ENCODE data around the gene VSTM2B. TPM values are rescaled to one million over a fixed set of nuclear protein-coding genes. Genes with fewer than 3 reads are reported as not detected.

The VSTM2B gene
- total RNA-seq, 1 experiment from 2014 or later = 0.31 TPM

DNA sequence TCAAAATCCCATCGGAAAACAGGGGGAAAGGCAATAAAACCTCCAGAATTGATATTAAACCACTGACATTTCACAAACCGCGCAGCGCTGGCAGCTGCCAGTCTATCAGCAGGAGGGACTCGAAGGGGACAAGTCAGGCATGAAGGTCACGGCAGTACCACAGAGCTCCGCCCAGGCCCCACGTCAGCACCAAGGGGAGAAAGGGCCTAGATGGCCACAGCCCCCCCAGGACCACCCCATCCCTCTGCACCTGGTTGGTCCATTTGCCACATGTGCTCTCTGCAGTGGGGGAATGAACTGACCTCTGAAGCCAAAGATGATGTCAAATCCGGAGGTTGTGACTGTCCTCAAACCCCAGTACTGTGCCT lies 9.5 kb upstream of the VSTM2B start:
- no CpG with 5 or more reads among the region's 9 CpGs for WGBS (ENCODE audit: extremely low coverage, insufficient read length, low lambda C conversion rate)
- H3K9me3 Mint-ChIP-seq = no peaks in the 10 kb centered on the region; a peak in 1 of 5 replicates
- Histone ChIP-seq H4K20me1 (ENCODE audit: control insufficient read depth, insufficient read depth, insufficient read length) (no peaks in the 10 kb centered on the region), H2BK20ac (ENCODE audit: low read depth, low read length, poor library complexity, severe bottlenecking) (no peak overlapping the region), H4K8ac (replicated peaks; ENCODE audit: insufficient read length, low read depth, low read length) (no peak overlapping the region), H2AK5ac (ENCODE audit: insufficient read length, low read length) (no peak overlapping the region), H2BK12ac (ENCODE audit: insufficient read length, low read depth, low read length) (no peak overlapping the region), H2BK5ac (ENCODE audit: insufficient read length, low read length) (no peak overlapping the region), H3K27me3 (ENCODE audit: insufficient read depth, low read length) (no peaks in the 10 kb centered on the region), H4K91ac (ENCODE audit: insufficient read length, low read depth, low read length) (no peak overlapping the region), H3K4me1 (ENCODE audit: insufficient read depth, low read length) (no peaks in the 10 kb centered on the region), H3K4me2 (ENCODE audit: insufficient read depth, insufficient read length, low read length) (no peak overlapping the region), H3K4ac (ENCODE audit: low read depth, low read length) (no peak overlapping the region), H3K27ac (ENCODE audit: insufficient read length, low read depth, low read length) (no peak overlapping the region), H2BK120ac (ENCODE audit: low read depth, low read length, poor library complexity, severe bottlenecking) (no peak overlapping the region), H3K56ac (ENCODE audit: insufficient read length, low read depth, low read length) (no peak overlapping the region), H2AFZ (ENCODE audit: low read length) (no peak overlapping the region), H3K18ac (ENCODE audit: insufficient read length, low read depth, low read length) (no peak overlapping the region), H3K23ac (ENCODE audit: insufficient read length, low read depth, low read length) (no peak overlapping the region), H3K79me2 (ENCODE audit: insufficient read depth, low read length) (no peaks in the 10 kb centered on the region), H3K9ac (ENCODE audit: extremely low read depth, insufficient read length, low read length) (no peak overlapping the region), H3K23me2 (ENCODE audit: insufficient read length, low read depth, low read length, poor library complexity, severe bottlenecking) (no peaks in the 10 kb centered on the region), H4K5ac (ENCODE audit: insufficient read length, low read depth, low read length) (no peak overlapping the region), H3T11ph (ENCODE audit: low read length) (no peak overlapping the region), H3K9me3 (ENCODE audit: control insufficient read depth, low read depth, low read length) (no peaks in the 10 kb centered on the region), H3K14ac (ENCODE audit: insufficient read depth, low read length) (no peak overlapping the region), H2BK15ac (ENCODE audit: low read depth, low read length) (no peak overlapping the region), H3K79me1 (ENCODE audit: insufficient read depth, low read depth, low read length, poor library complexity, severe bottlenecking) (no peaks in the 10 kb centered on the region)
- DNase-seq = no peak
- 0 out of 4 replicates have a peak, but pooled peaks cover 0 to 2% of the 10 kb centered on the region in 2 experiments for H3K4me1 Mint-ChIP-seq
- TF ChIP-seq, protein P1, sequence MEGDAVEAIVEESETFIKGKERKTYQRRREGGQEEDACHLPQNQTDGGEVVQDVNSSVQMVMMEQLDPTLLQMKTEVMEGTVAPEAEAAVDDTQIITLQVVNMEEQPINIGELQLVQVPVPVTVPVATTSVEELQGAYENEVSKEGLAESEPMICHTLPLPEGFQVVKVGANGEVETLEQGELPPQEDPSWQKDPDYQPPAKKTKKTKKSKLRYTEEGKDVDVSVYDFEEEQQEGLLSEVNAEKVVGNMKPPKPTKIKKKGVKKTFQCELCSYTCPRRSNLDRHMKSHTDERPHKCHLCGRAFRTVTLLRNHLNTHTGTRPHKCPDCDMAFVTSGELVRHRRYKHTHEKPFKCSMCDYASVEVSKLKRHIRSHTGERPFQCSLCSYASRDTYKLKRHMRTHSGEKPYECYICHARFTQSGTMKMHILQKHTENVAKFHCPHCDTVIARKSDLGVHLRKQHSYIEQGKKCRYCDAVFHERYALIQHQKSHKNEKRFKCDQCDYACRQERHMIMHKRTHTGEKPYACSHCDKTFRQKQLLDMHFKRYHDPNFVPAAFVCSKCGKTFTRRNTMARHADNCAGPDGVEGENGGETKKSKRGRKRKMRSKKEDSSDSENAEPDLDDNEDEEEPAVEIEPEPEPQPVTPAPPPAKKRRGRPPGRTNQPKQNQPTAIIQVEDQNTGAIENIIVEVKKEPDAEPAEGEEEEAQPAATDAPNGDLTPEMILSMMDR (conservative IDR thresholded peaks at IDR 0.05) = no peak
- H3K27ac Mint-ChIP-seq = no peak overlapping the region
- H3K27me3 Mint-ChIP-seq (ENCODE audit: low read depth) = peaks cover 64% of the 10 kb centered on the region
- no peak overlapping the region for H3K4me3 Mint-ChIP-seq
- H3K36me3 Mint-ChIP-seq (ENCODE audit: insufficient read depth in 1 of 3, low read depth in 3 of 3) = no peaks in the 10 kb centered on the region
